NCI-H460 (cell line): ENCODE results near the gene OTOG. TPM values are rescaled to one million over a fixed set of nuclear protein-coding genes. Genes with fewer than 3 reads are reported as not detected.

Experiments
- DNase-seq: peaks from one replicate; pipeline ENCODE4 v3.0.0-alpha.2; 2016; ENCODE audit warnings: low read depth; ENCODE audit errors: extremely low read depth
- polyA plus RNA-seq: library from polyadenylated mRNA; depleted of rRNA; stranded (reverse); fragments of >200 nt; gene quantifications from 2 replicates; pipeline ENCODE4 v1.2.3, GENCODE V29; 2014; cell fraction: nucleus; rRNA removed
- total RNA-seq: library from RNA; depleted of rRNA; stranded (reverse); fragments of >200 nt; shearing (Covaris generic); gene quantifications from 2 replicates; pipeline ENCODE4 v1.2.3, GENCODE V29; 2014; rRNA removed

The OTOG gene
- 0.06 TPM in 1 of 2 replicates, not detected in the other for total RNA-seq
- polyA plus RNA-seq: 0.05 and 0.24 TPM in 2 replicates

- DNase-seq: no peak
Observed at GRCh38 chr11:17547051-17547577, at the start of gene OTOG. OTOG (plus strand) TSS chr11:17547259; CDS start chr11:17547373, 114 bp downstream.

DNA sequence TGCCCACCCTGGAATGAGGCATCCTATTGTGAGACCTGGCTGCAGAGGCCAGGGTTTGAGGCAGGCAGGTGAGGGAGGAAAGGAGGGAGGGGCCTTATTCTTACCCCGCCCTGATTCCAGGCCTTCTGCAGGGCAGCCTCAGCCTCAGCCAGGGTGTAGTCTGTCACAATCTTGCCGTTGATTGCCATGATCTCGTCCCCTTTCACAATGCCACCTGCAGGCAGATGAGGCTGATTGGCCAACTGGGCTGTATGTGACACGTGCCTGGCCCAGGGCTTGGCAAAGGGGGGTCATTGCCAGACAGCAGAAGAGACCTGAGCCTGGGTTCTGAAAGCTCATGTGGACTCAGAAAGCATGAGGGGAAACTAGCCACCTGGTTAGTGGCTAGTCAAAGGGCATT lies 49.0 kb upstream of the OTOG start:
- no peak for DNase-seq

DNA sequence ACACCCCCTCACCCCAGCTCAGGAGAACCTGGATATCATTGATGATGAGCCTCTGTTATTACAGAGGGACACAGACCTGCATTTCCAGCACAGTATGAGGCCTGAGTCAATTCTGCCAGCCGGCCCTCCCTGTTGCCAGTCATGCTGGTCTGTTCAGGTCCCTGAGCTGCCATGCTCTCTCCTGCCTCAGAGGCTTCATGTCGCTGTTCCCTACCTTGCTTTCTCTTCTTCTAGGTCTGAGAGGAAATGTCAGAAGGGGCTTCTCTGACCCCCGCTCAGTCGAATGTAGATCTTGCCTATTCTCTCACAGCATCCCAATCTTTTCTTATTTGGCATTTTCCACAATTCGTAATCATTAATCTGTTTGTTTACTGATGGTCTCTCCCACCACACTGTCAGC lies 48.6 kb upstream of the OTOG start:
- DNase-seq: no peak

GRCh38 chr11:17500673-17501072 lies 46.4 kb upstream of the OTOG start:
- DNase-seq: no peak

- DNase-seq: no peak
Observed at GRCh38 chr11:17502630-17503029, 44.4 kb upstream of the OTOG start.

DNA sequence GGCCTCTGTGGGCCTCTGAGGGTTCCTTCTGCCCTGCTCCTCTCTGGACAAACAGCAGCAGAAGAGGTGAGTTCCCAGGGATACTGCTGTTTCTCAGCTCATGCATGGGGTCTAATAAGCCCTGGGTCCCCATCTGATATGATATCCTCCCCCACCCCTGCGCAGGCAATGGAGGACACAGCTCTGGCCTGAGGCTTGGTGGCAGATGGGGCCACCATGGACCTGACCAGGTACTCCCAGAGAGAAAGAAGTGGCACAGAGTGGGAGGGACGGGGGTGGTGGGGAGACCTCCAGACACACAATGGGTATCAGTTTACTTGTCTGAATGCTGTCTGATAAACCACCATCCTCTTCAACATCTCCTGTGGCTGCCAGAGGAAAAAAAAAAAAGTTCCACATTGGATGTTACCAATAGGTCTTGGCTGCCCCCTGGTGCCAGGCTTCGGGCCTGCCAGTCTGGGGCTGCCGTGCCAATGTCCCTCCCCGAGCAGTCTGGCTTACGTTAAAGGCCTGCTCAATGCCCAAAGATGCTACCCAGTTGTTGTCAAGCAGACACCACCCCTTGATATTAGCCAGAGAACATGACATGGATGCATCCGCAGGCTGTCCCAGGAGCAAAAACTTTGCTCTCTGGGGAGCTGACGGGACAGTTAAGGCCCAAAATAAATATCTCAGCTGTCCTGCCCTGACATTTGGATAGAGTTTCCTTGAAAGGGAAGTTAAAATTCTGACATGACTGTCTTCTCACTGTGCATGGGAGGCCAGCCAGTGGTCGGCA lies 42.5 kb upstream of the OTOG start:
- DNase-seq: peak; percentile 49

GRCh38 chr11:17505146-17505545 lies 41.9 kb upstream of the OTOG start:
- no peak for DNase-seq

- no peak for DNase-seq
Observed at GRCh38 chr11:17506314-17506713, 40.7 kb upstream of the OTOG start.

- DNase-seq: no peak
Observed at GRCh38 chr11:17506942-17507341, 40.1 kb upstream of the OTOG start.

DNA sequence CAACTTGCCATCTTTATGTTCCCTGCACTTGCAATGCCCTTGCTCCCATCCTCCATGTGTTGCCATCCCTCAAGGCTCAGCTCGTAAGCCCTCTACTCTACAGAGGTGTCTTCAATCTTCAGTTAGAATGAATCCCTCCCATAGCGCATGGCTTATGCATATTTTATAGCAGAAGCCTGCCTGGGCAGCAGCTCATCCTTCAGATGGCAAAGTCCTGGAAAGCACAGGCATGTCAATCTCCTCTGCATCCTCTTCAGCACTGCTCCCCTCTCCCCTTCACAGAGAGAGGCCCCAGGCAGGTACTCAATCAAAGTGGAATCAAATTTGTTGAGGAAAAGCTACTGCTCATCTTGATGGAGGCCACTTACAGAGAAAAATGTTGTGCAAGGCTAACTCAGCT lies 39.3 kb upstream of the OTOG start:
- no peak for DNase-seq

- no peak for DNase-seq
Observed at GRCh38 chr11:17508306-17508705, 38.8 kb upstream of the OTOG start.

- no peak for DNase-seq
Observed at GRCh38 chr11:17508791-17509190, 38.3 kb upstream of the OTOG start.

GRCh38 chr11:17510507-17511206 lies 36.4 kb upstream of the OTOG start:
- DNase-seq: no peak

DNA sequence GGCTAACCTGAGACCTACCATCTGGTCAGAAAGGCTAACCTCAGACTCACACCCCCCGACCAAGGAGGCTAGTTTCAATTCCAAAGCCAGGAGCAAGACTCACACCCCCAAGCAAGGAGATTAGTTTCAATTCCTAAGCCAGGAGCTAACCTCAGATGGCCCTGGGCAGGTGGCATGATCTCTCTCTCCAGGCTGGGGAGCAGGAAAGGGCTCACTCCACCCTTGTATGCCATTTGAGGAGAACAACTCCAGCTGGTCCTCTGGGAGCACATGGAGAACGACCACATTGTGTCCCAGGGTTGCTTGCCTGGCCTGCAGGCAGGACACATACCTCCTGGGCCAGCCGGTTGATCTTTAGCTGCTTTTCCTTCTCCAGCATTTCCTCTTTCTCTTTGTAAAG lies 35.5 kb upstream of the OTOG start:
- no peak for DNase-seq

DNA sequence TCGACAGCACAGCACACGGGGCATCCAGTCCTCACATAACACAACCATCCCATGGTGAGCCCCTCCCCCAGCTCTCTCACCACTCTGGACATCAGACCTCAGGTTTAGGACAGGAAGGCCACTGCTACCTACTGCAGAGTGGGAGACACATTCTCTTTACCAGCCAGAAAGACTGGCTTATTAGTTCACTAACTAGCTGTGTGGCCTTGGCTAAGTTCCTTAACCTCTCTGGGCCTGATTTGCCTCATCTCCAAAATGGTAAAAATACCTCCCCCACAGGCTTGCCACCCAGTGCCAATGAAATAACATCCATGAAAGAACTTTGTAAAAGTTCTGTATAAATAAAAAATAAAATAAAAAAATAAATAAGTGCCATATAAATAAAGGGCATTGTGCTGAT lies 35.0 kb upstream of the OTOG start:
- DNase-seq: no peak

- no peak for DNase-seq
Observed at GRCh38 chr11:17513853-17514252, 33.2 kb upstream of the OTOG start.

DNA sequence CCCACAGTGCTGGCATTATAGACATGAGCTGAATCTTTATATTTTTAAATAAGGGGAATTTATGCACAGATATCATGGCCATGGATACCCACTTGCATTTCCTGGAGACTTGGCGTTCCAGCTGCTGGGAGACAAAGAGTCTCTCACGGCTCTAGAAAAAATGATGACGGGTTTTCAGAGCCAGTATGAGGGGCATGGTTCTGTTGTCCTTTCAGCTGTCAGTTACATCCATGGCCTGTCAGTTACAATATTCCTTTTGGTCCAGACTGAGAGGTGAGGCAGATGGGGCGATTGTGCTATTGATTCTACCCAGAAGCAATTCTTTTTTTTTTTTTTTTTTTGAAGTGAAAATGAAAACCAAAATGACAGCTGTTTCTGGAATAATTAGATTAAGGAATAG lies 32.6 kb upstream of the OTOG start:
- DNase-seq: no peak

GRCh38 chr11:17515443-17516176 lies 31.4 kb upstream of the OTOG start:
- DNase-seq: no peak

- DNase-seq: no peak
Observed at GRCh38 chr11:17516551-17517150, 30.4 kb upstream of the OTOG start.

DNA sequence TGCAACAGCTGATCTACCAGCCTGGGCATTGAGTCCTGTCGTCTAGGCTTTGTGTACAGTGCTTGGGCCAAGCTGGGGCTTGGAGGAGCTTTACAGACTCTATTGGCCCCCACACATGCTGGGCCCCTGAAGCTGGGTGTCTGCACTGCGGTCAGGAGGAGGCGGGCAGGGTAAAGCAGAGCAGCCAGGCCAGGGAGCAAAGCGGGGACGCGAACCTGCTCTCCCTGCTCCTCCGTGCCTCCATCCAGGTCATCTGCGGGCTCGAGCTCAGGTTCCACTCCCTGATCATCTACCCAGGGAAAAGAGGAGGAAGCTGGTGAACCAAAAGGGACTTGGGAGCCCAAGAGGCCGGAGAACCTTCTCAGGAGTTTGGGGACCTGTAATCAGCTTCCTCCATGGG lies 29.9 kb upstream of the OTOG start:
- no peak for DNase-seq

- DNase-seq: no peak
Observed at GRCh38 chr11:17518366-17518765, 28.7 kb upstream of the OTOG start.
